Progenitor cell of endocrine pancreas (in vitro differentiated cells): ENCODE measurements around the gene GNAI3. TPM values are rescaled to one million over a fixed set of nuclear protein-coding genes. Genes with fewer than 3 reads are reported as not detected.
"Not testable (repeated sequence)": the region's sequence is repeated elsewhere in the genome, so short reads cannot be mapped to it uniquely, and the experiment has no call there.

Experiments
- DNase-seq: peaks from one replicate; pipeline ENCODE4 v3.0.0; 2021; ENCODE audit warnings: low spot score; ENCODE audit not compliant: unreplicated experiment
- H3K27ac Mint-ChIP-seq: 2 replicates; pipeline ENCODE4 v1.8.0; 2021; ENCODE audit warnings: mild to moderate bottlenecking, moderate library complexity, mixed read lengths
- H3K27me3 Mint-ChIP-seq: 2 replicates; pipeline ENCODE4 v1.8.0; 2021; ENCODE audit warnings: mixed read lengths
- H3K36me3 Mint-ChIP-seq: 2 replicates; pipeline ENCODE4 v1.8.0; 2022; ENCODE audit warnings: mixed read lengths; ENCODE audit not compliant: insufficient read depth
- H3K4me1 Mint-ChIP-seq: 2 replicates; pipeline ENCODE4 v1.8.0; 2021; ENCODE audit warnings: low read depth, mixed read lengths
- H3K4me3 Mint-ChIP-seq: 2 replicates; pipeline ENCODE4 v1.8.0; 2021; ENCODE audit warnings: low read depth, mild to moderate bottlenecking, moderate library complexity, mixed read lengths
- H3K9me3 Mint-ChIP-seq: 2 replicates; pipeline ENCODE4 v1.8.0; 2021; ENCODE audit warnings: low read depth, mixed read lengths
- total RNA-seq: library from RNA; stranded (reverse); gene quantifications from 2 replicates; pipeline ENCODE4 v1.2.1, GENCODE V29; 2021
- TF ChIP-seq, protein P1 (sequence below): fragments of 200-600 bp; sonication (generic); IDR thresholded peaks from one replicate; pipeline ENCODE4 v1.5.0; 2021; ENCODE audit warnings: antibody characterized with exemption, mild to moderate bottlenecking; ENCODE audit not compliant: unreplicated experiment

The GNAI3 gene
- total RNA-seq, 1 donor from 2014 or later = 10.0 TPM

DNA sequence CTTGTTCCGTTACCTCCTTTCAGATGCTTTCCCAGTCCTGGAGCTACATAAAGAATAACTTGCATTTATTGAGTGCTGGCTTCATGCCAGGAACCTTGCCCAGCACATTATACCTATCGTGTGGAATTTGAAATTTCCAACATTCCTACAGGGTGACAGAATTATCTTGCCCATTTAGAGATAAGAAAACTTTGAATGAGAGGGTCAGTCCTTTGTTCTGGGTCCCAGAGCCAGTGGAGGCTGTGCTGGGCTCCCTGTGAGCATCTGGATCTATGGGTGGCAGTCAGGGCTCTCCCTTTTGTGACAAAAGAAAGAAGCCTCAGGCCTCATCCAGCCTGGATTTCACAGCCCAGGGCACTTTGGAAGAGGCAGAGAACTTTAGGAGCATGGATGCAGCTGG lies 110.7 kb downstream of the GNAI3 start:
- H3K36me3 Mint-ChIP-seq = peaks cover 10% of the 10 kb centered on the region
- no peak overlapping the region for H3K4me3 Mint-ChIP-seq
- TF ChIP-seq, protein P1, sequence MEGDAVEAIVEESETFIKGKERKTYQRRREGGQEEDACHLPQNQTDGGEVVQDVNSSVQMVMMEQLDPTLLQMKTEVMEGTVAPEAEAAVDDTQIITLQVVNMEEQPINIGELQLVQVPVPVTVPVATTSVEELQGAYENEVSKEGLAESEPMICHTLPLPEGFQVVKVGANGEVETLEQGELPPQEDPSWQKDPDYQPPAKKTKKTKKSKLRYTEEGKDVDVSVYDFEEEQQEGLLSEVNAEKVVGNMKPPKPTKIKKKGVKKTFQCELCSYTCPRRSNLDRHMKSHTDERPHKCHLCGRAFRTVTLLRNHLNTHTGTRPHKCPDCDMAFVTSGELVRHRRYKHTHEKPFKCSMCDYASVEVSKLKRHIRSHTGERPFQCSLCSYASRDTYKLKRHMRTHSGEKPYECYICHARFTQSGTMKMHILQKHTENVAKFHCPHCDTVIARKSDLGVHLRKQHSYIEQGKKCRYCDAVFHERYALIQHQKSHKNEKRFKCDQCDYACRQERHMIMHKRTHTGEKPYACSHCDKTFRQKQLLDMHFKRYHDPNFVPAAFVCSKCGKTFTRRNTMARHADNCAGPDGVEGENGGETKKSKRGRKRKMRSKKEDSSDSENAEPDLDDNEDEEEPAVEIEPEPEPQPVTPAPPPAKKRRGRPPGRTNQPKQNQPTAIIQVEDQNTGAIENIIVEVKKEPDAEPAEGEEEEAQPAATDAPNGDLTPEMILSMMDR = no peak
- H3K9me3 Mint-ChIP-seq = no peaks in the 10 kb centered on the region
- no peak overlapping the region for H3K27ac Mint-ChIP-seq
- peaks cover 9% of the 10 kb centered on the region for H3K4me1 Mint-ChIP-seq
- DNase-seq = no peak
- H3K27me3 Mint-ChIP-seq = peaks cover 7% of the 10 kb centered on the region

DNA sequence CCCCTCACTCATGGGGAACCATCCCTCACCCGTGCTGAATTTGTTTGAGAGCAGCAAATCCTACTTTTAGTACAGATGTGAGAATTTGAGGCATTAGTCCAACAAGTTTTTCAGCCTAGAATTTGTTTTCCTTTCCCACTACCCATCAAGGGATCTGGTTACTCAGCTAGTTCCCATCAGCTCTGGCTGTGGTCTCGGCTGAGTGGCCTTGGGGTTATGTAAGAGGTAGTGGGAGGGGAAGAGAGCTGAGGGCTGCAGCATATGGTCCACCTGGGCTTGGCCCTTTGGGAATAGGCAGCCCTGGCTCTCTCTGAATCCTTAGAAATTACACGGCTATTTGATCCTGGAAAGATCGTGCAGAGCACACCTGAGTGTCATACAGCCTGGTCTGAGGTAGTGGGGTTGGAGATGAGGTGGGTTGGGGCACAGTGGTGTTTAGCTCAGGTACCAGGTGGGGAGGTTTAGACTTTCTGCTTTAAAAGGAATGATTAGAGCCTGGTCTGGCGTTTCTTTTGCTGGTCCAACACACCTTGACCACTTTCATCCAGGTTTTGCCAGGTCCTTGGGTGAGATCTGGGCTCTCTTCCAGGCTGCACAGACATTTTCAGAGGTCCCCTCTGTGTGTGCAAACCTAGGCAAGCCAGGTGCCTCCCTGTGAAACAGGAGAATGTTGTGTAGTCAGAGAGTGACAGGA lies 111.7 kb downstream of the GNAI3 start:
- Mint-ChIP-seq H3K4me3 (no peak overlapping the region), H3K27ac (peak overlapping the region; percentile 41), H3K27me3 (no peaks in the 10 kb centered on the region), H3K4me1 (peaks cover 5% of the 10 kb centered on the region), H3K9me3 (no peaks in the 10 kb centered on the region), H3K36me3 (peaks cover 10% of the 10 kb centered on the region)
- TF ChIP-seq, protein P1 = no peak
- no peak for DNase-seq

DNA sequence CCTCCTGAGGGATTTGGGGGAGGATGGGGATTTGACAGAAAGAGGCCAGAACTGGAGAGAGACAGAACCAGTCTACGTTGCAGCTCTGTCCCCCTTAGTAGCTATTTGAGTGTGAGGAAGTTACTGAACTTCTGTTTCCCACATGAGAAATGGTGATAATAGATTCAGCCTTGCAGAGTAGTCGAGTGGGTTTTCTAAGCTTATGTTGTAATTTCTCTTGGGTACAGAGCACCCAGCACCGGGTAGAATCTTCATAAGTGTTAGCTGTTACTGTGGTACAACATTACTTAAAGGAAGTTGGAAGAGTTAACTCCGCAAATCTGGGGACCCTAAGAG lies 112.2 kb downstream of the GNAI3 start:
- H3K4me3 Mint-ChIP-seq, H3K27ac Mint-ChIP-seq, H3K27me3 Mint-ChIP-seq, H3K4me1 Mint-ChIP-seq, DNase-seq, H3K9me3 Mint-ChIP-seq: not testable (repeated sequence)
- peaks cover 12% of the 10 kb centered on the region for H3K36me3 Mint-ChIP-seq

DNA sequence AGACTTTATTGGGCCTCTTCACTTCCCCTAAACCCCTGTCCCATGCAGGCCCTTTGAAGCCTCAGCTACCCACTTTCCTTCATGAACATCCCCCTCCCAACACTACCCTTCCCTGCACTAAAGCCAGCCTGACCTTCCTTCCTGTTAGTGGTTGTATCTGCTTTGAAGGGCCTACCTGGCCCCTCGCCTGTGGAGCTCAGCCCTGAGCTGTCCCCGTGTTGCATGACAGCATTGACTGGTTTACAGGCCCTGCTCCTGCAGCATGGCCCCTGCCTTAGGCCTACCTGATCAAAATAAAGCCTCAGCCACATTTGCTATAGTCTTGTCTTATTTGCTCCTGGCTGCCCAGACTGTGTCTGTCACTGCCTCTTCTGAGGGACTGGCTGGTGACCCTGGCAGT lies 113.0 kb downstream of the GNAI3 start:
- TF ChIP-seq, protein P1 = no peak
- peaks cover 3% of the 10 kb centered on the region for H3K4me1 Mint-ChIP-seq
- H3K4me3 Mint-ChIP-seq = no peak overlapping the region
- no peaks in the 10 kb centered on the region for H3K9me3 Mint-ChIP-seq
- H3K27ac Mint-ChIP-seq = no peak overlapping the region
- no peak for DNase-seq
- peaks cover 12% of the 10 kb centered on the region for H3K36me3 Mint-ChIP-seq
- no peaks in the 10 kb centered on the region for H3K27me3 Mint-ChIP-seq

- H3K4me3 Mint-ChIP-seq = no peak overlapping the region
- peaks cover 11% of the 10 kb centered on the region for H3K36me3 Mint-ChIP-seq
- H3K4me1 Mint-ChIP-seq = peaks cover 7% of the 10 kb centered on the region
- H3K27ac Mint-ChIP-seq = no peak overlapping the region
- DNase-seq = no peak
- H3K9me3 Mint-ChIP-seq = no peaks in the 10 kb centered on the region
- no peaks in the 10 kb centered on the region for H3K27me3 Mint-ChIP-seq
- TF ChIP-seq, protein P1 = no peak
Observed at GRCh38 chr1:109664671-109665070, 116.3 kb downstream of the GNAI3 start.

DNA sequence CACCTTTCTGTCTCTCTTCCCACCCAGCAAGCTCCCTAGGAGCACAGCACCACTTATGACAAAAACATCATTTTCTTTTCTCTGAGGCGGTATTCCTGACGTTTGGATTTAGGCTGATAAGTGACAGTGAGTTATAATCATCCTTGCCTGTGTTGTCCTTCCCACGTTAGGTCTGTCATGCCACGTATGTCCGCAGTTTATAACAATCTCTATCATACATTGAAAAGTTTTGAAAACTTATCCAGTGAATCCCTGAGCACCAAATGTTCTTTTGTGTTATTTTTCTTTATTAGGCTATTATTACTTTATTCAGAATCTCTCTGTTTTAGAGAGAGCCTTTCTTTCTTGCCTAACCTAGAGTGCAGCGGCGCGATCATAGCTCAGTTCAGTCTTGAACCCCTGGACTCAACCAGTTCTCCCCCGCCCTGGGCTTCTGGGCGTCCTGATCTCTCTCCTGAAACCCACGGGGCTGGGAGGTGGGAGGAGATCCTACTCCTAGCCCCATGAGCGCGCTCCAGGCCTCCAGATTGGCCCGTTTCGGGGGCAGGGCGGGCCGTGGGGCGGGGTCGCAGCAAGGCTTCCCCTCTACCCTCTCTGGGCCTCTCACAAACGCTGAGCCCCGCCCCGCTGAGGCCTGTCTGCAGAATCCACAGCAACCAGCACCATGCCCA lies 119.2 kb downstream of the GNAI3 start, which contains the start of gene GSTM2:
Gene GSTM2 (plus strand): TSS at position 606 of the 671 bp plus-strand sequence. CDS start 59 bp downstream, at position 665.
- no peaks in the 10 kb centered on the region for H3K9me3 Mint-ChIP-seq
- peaks cover 7% of the 10 kb centered on the region for H3K4me1 Mint-ChIP-seq
- peak within 1 kb of the TSS; percentile 80 for H3K27ac Mint-ChIP-seq
- DNase-seq = peak; percentile 80
- peak within 1 kb of the TSS; percentile 79 for H3K4me3 Mint-ChIP-seq
- peaks cover 12% of the 10 kb centered on the region for H3K36me3 Mint-ChIP-seq
- TF ChIP-seq, protein P1 = no peak
- no peaks in the 10 kb centered on the region for H3K27me3 Mint-ChIP-seq
